HL-60 (cell line): ENCODE results near the gene HPCA.

Experiments used
- DNase-seq, 2 experiments: peaks; one replicate each; pipeline ENCODE4 v3.0.0-alpha.2; 2010 to 2020; ENCODE audit warnings: low read depth in 1 of 2, low spot score in 1 of 2
- H3K27ac ChIP-seq: fragments of 250-450 bp; sonication (Bioruptor Pico); replicated peaks from 2 replicates; pipeline ENCODE4 v1.5.1; 2020; ENCODE audit warnings: mild to moderate bottlenecking, moderate library complexity
- H3K27me3 ChIP-seq: fragments of 250-450 bp; sonication (Bioruptor Pico); 2 replicates; pipeline ENCODE4 v1.5.1; 2021; ENCODE audit warnings: mild to moderate bottlenecking, moderate library complexity; ENCODE audit not compliant: insufficient read depth, poor library complexity, severe bottlenecking
- H3K4me3 ChIP-seq: replicated peaks from 2 replicates; pipeline ENCODE4 v1.5.1; 2011; ENCODE audit warnings: mild to moderate bottlenecking, control low read depth, low read length; ENCODE audit not compliant: insufficient read depth
- GABPA ChIP-seq: IDR thresholded peaks from 2 replicates; pipeline ENCODE4 v1.6.1; 2012; ENCODE audit warnings: low read depth
- POLR2AphosphoS5 ChIP-seq: IDR thresholded peaks from 2 replicates; pipeline ENCODE4 v1.6.1; 2012; ENCODE audit warnings: low read depth
- SPI1 ChIP-seq: IDR thresholded peaks from 2 replicates; pipeline ENCODE4 v1.6.1; 2012; ENCODE audit warnings: low read depth, mild to moderate bottlenecking, borderline replicate concordance
- TF ChIP-seq, protein P1 (sequence below): IDR thresholded peaks from one replicate; pipeline ENCODE4 v1.5.1; 2011; ENCODE audit warnings: low read length, control low read depth, inconsistent platforms; ENCODE audit not compliant: insufficient read depth
- TF ChIP-seq, protein P2 (sequence below): IDR thresholded peaks from 2 replicates; pipeline ENCODE4 v1.6.1; 2012; ENCODE audit warnings: low read depth; ENCODE audit not compliant: insufficient replicate concordance

Gene HPCA

DNA sequence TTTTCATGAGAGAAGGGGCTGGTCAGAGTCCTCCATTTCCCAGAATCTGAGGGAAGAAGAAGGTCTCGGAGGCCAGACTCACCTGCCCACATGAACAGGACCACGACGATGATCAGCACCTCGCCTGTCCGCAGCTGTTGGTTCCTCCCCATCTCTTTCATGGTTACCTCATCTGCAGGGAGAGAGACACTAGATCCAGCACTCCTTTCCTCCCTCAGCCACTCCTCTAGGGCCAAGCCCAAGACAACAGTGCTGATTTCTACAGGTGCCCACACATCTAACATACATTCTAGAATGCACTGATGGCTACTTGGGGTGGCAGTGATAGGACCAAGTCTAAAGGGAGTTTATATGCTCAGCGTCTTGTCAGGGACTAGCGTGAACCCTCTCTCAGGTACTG, 18.6 kb upstream of the HPCA start:
- TF ChIP-seq POLR2AphosphoS5 (no peak), GABPA (no peak)
- H3K4me3 ChIP-seq = no peak overlapping the region
- H3K27ac ChIP-seq = no peak overlapping the region
- H3K27me3 ChIP-seq = peaks cover 25% of the 10 kb centered on the region
- DNase-seq = no peak

DNA sequence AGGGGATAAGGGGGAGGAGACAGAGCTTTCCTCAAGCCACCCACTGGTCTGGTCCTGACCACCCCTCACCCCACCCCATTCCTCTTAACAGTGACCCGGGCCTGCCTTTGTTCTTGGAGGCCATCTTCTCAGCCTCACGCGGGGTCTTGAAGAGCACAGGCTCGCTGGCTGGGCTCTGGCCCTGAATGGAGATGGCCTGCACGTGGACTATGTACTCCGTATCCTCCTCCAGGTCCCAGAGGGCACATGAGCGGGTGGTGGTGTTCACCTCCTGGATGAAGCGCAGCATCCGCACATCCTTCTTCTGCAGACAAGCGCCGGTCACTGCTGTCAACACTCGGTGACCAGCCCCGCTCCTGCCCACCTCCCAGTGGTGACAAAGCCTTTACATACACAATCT, 18.2 kb upstream of the HPCA start:
- Histone ChIP-seq H3K27ac (no peak overlapping the region), H3K27me3 (peaks cover 29% of the 10 kb centered on the region), H3K4me3 (no peak overlapping the region)
- DNase-seq = no peak
- TF ChIP-seq GABPA (no peak), POLR2AphosphoS5 (no peak), SPI1 (no peak)
- TF ChIP-seq, protein P1, sequence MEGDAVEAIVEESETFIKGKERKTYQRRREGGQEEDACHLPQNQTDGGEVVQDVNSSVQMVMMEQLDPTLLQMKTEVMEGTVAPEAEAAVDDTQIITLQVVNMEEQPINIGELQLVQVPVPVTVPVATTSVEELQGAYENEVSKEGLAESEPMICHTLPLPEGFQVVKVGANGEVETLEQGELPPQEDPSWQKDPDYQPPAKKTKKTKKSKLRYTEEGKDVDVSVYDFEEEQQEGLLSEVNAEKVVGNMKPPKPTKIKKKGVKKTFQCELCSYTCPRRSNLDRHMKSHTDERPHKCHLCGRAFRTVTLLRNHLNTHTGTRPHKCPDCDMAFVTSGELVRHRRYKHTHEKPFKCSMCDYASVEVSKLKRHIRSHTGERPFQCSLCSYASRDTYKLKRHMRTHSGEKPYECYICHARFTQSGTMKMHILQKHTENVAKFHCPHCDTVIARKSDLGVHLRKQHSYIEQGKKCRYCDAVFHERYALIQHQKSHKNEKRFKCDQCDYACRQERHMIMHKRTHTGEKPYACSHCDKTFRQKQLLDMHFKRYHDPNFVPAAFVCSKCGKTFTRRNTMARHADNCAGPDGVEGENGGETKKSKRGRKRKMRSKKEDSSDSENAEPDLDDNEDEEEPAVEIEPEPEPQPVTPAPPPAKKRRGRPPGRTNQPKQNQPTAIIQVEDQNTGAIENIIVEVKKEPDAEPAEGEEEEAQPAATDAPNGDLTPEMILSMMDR = no peak
- TF ChIP-seq, protein P2, sequence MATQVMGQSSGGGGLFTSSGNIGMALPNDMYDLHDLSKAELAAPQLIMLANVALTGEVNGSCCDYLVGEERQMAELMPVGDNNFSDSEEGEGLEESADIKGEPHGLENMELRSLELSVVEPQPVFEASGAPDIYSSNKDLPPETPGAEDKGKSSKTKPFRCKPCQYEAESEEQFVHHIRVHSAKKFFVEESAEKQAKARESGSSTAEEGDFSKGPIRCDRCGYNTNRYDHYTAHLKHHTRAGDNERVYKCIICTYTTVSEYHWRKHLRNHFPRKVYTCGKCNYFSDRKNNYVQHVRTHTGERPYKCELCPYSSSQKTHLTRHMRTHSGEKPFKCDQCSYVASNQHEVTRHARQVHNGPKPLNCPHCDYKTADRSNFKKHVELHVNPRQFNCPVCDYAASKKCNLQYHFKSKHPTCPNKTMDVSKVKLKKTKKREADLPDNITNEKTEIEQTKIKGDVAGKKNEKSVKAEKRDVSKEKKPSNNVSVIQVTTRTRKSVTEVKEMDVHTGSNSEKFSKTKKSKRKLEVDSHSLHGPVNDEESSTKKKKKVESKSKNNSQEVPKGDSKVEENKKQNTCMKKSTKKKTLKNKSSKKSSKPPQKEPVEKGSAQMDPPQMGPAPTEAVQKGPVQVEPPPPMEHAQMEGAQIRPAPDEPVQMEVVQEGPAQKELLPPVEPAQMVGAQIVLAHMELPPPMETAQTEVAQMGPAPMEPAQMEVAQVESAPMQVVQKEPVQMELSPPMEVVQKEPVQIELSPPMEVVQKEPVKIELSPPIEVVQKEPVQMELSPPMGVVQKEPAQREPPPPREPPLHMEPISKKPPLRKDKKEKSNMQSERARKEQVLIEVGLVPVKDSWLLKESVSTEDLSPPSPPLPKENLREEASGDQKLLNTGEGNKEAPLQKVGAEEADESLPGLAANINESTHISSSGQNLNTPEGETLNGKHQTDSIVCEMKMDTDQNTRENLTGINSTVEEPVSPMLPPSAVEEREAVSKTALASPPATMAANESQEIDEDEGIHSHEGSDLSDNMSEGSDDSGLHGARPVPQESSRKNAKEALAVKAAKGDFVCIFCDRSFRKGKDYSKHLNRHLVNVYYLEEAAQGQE = no peak

DNA sequence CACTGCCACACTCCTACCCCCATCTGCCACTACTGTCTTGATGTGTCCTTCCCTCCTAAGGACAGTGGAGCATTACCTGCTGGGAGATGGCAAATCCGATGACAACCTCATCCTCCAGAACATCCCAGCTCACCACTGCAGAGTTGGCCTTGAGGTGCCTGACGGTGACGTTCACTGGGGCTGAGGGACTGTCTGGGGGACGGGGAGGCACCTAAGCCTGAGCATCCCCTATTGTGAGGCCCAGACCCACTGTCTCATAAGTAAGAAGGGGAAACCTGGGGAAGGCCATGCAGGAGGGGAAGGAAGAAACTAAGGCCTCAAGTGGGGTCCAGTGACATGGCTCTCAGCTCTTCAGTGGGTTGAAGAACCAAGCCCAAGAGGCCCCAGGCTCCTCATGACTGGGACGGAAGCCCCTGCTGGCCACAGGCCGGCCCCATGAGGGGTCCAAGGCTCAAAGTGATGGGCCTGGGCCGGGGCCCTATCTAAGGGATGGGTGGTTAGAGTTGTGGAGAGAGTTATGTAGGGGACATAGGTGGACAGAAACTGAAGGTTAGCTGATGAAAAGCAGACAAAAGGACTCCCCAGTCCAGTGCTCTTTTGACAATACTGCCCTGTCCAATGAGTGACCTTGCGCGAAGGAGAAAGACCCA, 17.4 kb upstream of the HPCA start:
- DNase-seq = no peak
- H3K27me3 ChIP-seq = peaks cover 32% of the 10 kb centered on the region
- no peak overlapping the region for H3K27ac ChIP-seq
- TF ChIP-seq GABPA (no peak), POLR2AphosphoS5 (no peak), SPI1 (no peak)
- TF ChIP-seq, protein P2 = no peak
- TF ChIP-seq, protein P1 = no peak
- H3K4me3 ChIP-seq = no peak overlapping the region

DNA sequence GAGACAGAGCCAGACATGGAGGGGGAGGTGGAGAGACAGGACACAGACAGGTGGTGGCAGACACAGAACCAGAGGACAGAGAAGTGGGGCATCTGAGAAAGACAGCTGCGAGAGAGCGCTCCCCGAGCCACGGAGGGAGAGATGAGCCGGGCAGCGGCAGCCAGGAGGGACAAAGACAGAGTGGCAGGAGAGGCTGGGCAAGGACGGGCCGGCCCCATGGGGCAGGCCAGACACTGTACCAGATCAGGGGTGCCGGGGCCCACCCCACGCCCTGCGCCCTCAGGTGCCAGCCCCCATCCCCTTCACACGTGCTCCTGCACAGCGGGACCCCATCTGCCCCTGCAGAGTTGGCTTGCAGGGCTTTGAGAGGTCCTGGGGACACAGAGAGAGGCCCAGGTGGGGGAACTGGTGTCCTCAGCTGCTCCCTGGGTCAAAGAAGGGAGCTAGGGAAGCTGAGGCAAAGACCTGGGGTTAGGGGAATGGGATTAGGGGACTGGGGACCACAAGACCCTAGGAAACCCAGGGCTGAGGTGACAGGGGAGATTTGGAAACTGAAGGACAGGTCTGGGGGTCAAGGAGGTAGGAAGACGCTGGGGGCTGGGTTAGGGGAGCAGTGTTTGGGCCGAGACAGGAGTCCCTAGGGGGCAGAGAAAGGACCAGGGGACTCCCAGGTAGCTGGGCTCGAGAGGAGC, 16.2 kb upstream of the HPCA start:
- TF ChIP-seq, protein P2 = no peak
- TF ChIP-seq POLR2AphosphoS5 (no peak), GABPA (no peak), SPI1 (no peak)
- TF ChIP-seq, protein P1 = no peak
- DNase-seq = no peak
- Histone ChIP-seq H3K27me3 (peaks cover 36% of the 10 kb centered on the region), H3K4me3 (no peak overlapping the region), H3K27ac (no peak overlapping the region)
